Measurements from ENCODE around the gene SH3BGRL.
"Not testable (repeated sequence)": the region's sequence is repeated elsewhere in the genome, so short reads cannot be mapped to it uniquely, and the experiment has no call there.

SH3BGRL gene

DNA sequence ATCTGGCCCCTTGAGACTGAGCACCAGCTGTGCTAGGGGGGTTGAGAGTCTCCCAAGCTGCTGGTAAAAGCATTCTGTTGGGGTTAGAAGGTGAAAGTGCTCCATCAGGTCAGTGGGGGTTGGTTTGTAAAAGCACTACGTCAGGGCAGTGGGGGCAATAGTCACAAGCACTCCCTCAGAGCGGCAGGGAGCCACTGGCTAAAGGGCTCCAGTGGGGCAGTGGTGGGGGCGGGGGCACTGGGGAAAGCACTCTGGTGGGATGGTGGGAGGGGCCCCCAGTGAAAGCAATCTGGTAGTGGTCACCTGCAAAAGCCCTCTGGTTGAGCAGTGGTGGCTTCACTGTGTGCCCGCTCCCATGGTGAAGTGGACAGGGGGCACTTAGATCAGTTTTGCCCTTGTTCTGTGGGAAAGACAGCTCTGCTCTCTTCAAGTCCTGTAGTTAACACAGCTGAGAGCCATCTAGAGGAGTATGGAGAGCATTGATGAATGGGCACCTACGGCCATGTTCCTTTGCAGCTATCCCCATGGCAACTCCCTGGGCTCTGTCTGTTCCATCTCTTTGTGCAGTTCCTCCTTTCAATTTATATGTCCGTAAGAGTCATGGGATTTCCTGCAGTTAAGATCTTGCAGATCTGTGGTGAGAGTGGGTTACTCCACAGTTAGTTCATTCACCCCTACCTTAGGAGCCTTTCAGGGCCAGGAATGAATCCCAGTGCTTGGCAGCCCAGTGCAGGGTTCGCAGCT is 106.4 kb downstream of the SH3BGRL start:
- H3K27me3 ChIP-seq (ENCODE audit: control insufficient read depth, insufficient read depth, low read length): no peaks in the 10 kb centered on the region
- peaks cover 21% of the 10 kb centered on the region for H3K9me3 ChIP-seq (ENCODE audit: control insufficient read depth, low read depth, low read length)
- H3K9ac ChIP-seq (ENCODE audit: low read length): no peak overlapping the region
- H3K4me3 ChIP-seq (ENCODE audit: low read length): no peak overlapping the region
- no peaks in the 10 kb centered on the region for H3K4me1 ChIP-seq (ENCODE audit: control insufficient read depth, low read depth, low read length)
- no peak overlapping the region for H3K27ac ChIP-seq (ENCODE audit: low read length)
- no peaks in the 10 kb centered on the region for H3K36me3 ChIP-seq (ENCODE audit: control insufficient read depth, low read depth, low read length)

DNA sequence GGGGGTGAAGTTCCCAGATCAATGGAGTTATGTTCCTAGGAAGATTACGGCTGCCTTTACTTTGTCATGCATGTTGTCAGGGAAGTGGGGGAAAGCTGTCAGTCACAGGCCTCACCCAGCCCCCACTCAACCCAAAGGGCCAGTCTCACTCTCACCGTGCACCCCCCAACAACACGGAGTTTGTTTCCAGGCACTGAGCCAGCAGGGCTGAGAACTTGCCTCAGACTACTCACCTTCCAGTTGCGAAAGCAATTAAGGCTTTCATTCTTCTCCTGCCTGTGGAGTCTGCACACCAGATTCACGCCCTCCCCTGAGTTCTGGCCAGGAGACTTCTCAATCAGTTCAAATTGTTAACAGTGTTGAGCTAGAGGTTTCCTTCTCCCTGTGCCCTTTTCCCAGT is 114.3 kb downstream of the SH3BGRL start:
- H3K9me3 ChIP-seq (ENCODE audit: control insufficient read depth, low read depth, low read length): peaks cover 30% of the 10 kb centered on the region

DNA sequence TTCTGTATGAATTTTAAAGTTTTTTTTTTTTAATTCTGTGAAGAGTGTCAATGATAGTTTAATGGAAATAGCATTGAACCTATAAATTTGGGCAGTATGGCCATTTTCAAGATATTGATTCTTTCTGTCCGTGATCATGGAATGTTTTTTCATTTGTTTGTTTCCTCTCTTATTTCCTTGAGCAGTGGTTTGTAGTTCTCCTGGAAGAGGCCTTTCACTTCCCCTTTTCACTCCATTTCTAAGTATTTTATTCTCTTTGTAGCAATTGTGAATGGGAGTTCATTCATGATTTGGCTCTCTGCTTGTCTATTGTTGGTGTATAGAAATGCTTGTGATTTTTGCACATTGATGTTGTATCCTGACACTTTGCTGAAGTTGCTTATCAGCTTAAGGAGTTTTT is 129.8 kb downstream of the SH3BGRL start:
- H3K4me1 ChIP-seq (ENCODE audit: control insufficient read depth, low read depth, low read length); H3K36me3 ChIP-seq (ENCODE audit: control insufficient read depth, low read depth, low read length); H3K9ac ChIP-seq (ENCODE audit: low read length); H3K27ac ChIP-seq (ENCODE audit: low read length); H3K27me3 ChIP-seq (ENCODE audit: control insufficient read depth, insufficient read depth, low read length); H3K4me3 ChIP-seq (ENCODE audit: low read length): not testable (repeated sequence)
- H3K9me3 ChIP-seq (ENCODE audit: control insufficient read depth, low read depth, low read length): peaks cover 18% of the 10 kb centered on the region

More for the DNA sequence above, 114.3 kb downstream of the SH3BGRL start:
- no peaks in the 10 kb centered on the region for H3K27me3 ChIP-seq (ENCODE audit: control insufficient read depth, insufficient read depth, low read length)
- no peak overlapping the region for H3K9ac ChIP-seq (ENCODE audit: low read length)
- H3K4me3 ChIP-seq (ENCODE audit: low read length): no peak overlapping the region
- H3K4me1 ChIP-seq (ENCODE audit: control insufficient read depth, low read depth, low read length): no peaks in the 10 kb centered on the region
- H3K27ac ChIP-seq (ENCODE audit: low read length): no peak overlapping the region
- H3K36me3 ChIP-seq (ENCODE audit: control insufficient read depth, low read depth, low read length): no peaks in the 10 kb centered on the region

DNA sequence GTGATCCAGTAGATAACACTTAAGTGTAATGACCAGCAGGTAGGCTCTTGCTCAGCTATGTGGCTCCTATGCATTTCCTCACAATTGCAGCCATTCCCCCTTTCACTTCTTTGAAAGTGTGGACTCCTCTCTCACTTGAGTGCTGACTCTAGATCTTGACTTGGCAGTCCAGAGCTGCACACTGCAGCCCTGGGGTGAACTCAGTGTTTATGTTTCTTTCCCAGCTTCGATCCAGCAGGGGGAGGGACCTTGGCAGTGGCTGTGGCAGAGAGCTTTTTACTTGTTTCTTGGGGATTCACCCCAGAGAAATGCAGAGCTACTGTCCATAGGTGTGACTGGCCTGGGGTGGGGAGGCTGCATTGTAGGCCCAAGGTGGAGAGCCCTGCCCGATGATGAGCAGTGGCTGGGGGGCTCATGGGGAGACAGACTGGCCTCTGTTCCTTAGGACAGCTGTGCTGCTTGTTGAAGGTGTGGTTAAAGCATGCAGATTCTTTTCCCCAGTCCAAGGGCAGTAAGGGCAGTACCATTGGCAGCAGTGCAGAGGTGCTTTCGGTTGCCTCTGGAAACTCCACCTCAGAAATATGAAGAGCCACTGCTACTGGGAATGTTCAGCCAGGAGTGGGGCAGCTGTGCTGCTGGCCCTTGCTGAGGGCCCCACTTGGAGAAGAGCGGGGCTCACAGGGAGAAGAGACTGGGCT is 134.7 kb downstream of the SH3BGRL start:
- Histone ChIP-seq H3K9ac (ENCODE audit: low read length) (no peak overlapping the region), H3K36me3 (ENCODE audit: control insufficient read depth, low read depth, low read length) (no peaks in the 10 kb centered on the region), H3K27me3 (ENCODE audit: control insufficient read depth, insufficient read depth, low read length) (no peaks in the 10 kb centered on the region), H3K4me1 (ENCODE audit: control insufficient read depth, low read depth, low read length) (no peaks in the 10 kb centered on the region), H3K27ac (ENCODE audit: low read length) (no peak overlapping the region), H3K4me3 (ENCODE audit: low read length) (no peak overlapping the region), H3K9me3 (ENCODE audit: control insufficient read depth, low read depth, low read length) (peaks cover 14% of the 10 kb centered on the region)

DNA sequence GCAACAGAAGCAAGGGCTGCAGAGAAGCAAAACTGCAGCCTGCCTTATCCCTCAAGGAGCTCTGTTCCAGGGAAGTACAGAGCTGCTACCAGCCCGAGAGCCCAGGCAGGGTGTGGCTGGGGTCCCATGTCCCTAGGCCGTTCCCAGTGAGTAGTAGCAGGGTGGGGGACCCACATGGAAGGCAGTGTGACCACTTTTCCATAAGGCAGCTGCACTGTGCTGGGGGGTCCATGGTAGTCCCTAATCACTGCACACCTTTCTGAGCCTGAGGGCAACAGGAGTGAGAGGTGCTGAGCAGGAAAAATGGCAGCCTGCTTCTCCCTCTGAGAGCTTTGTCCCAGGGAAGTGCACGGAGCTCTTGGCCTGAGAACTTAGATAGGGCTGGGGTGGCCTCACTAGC is 135.9 kb downstream of the SH3BGRL start:
- Histone ChIP-seq H3K27ac (ENCODE audit: low read length) (no peak overlapping the region), H3K9ac (ENCODE audit: low read length) (no peak overlapping the region), H3K36me3 (ENCODE audit: control insufficient read depth, low read depth, low read length) (no peaks in the 10 kb centered on the region), H3K4me3 (ENCODE audit: low read length) (no peak overlapping the region), H3K4me1 (ENCODE audit: control insufficient read depth, low read depth, low read length) (no peaks in the 10 kb centered on the region), H3K9me3 (ENCODE audit: control insufficient read depth, low read depth, low read length) (peaks cover 14% of the 10 kb centered on the region), H3K27me3 (ENCODE audit: control insufficient read depth, insufficient read depth, low read length) (no peaks in the 10 kb centered on the region)

DNA sequence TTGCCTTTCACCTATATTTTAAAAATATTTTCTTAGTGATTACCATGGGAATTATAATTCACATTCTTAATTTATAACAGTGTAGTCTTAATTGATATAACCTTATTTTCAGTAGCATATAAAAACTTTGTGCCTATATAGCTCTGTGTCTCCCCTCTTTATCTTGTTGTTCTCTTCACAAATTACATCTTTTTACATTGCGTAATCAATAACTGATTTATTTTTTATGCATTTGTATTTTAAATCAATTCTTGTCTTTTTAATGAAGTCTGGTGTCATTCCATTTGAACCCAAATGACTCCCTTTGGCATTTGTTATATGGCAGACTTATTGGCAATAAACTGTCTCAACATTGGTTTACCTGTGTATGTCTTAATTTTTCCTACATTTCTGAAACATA is 137.0 kb downstream of the SH3BGRL start:
- Histone ChIP-seq H3K27me3 (ENCODE audit: control insufficient read depth, insufficient read depth, low read length) (no peaks in the 10 kb centered on the region), H3K4me3 (ENCODE audit: low read length) (no peak overlapping the region), H3K27ac (ENCODE audit: low read length) (no peak overlapping the region), H3K9me3 (ENCODE audit: control insufficient read depth, low read depth, low read length) (peaks cover 10% of the 10 kb centered on the region), H3K9ac (ENCODE audit: low read length) (no peak overlapping the region), H3K4me1 (ENCODE audit: control insufficient read depth, low read depth, low read length) (no peaks in the 10 kb centered on the region), H3K36me3 (ENCODE audit: control insufficient read depth, low read depth, low read length) (no peaks in the 10 kb centered on the region)

DNA sequence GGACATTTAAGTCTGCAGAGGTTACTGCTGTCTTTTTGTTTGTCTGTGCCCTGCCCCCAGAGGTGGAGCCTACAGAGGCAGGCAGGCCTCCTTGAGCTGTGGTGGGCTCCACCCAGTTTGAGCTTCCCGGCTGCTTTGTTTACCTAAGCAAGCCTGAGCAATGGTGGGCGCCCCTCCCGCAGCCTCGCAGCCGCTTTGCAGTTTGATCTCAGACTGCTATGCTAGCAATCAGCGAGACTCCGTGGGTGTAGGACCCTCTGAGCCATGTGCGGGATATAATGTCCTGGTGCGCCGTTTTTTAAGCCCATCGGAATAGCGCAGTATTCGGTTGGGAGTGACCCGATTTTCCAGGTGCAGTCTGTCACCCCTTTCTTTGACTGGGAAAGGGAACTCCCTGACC is 143.4 kb downstream of the SH3BGRL start:
- H3K27me3 ChIP-seq (ENCODE audit: control insufficient read depth, insufficient read depth, low read length); H3K36me3 ChIP-seq (ENCODE audit: control insufficient read depth, low read depth, low read length); H3K4me3 ChIP-seq (ENCODE audit: low read length); H3K9me3 ChIP-seq (ENCODE audit: control insufficient read depth, low read depth, low read length); H3K27ac ChIP-seq (ENCODE audit: low read length); H3K4me1 ChIP-seq (ENCODE audit: control insufficient read depth, low read depth, low read length); H3K9ac ChIP-seq (ENCODE audit: low read length): not testable (repeated sequence)
